ENCODE results near the gene PIAS1.
"Not testable (repeated sequence)": the region's sequence is repeated elsewhere in the genome, so short reads cannot be mapped to it uniquely, and the experiment has no call there.

The PIAS1 gene

GRCh38 chr15:68205558-68205944, 151.4 kb downstream of the PIAS1 start:
- DNase-seq: no peak

GRCh38 chr15:68205954-68206539, 151.9 kb downstream of the PIAS1 start:
- DNase-seq: no peak

GRCh38 chr15:68206711-68207151, 152.6 kb downstream of the PIAS1 start:
- DNase-seq: no peak

GRCh38 chr15:68207176-68207935, 153.2 kb downstream of the PIAS1 start:
- no peak for DNase-seq

GRCh38 chr15:68208136-68208535, 154.0 kb downstream of the PIAS1 start:
- DNase-seq: no peak

GRCh38 chr15:68208636-68209240, 154.6 kb downstream of the PIAS1 start:
- no peak for DNase-seq

GRCh38 chr15:68209272-68209671, 155.2 kb downstream of the PIAS1 start:
- DNase-seq: no peak

GRCh38 chr15:68209735-68210408, 155.8 kb downstream of the PIAS1 start:
- DNase-seq: no peak

GRCh38 chr15:68210409-68210756, 156.3 kb downstream of the PIAS1 start:
- DNase-seq: no peak

GRCh38 chr15:68210821-68211655, 156.9 kb downstream of the PIAS1 start:
- peak; percentile 21 for DNase-seq

- no peak for DNase-seq
Measured at GRCh38 chr15:68211656-68212320, 157.7 kb downstream of the PIAS1 start.

- not testable (repeated sequence) for DNase-seq
Measured at GRCh38 chr15:68213491-68213845, 159.4 kb downstream of the PIAS1 start.

- DNase-seq: no peak
Measured at GRCh38 chr15:68213991-68214837, 160.1 kb downstream of the PIAS1 start.

- no peak for DNase-seq
Measured at GRCh38 chr15:68214838-68215254, 160.7 kb downstream of the PIAS1 start.

GRCh38 chr15:68217341-68217740, 163.2 kb downstream of the PIAS1 start:
- no peak for DNase-seq

- no peak for DNase-seq
Measured at GRCh38 chr15:68218331-68218730, 164.2 kb downstream of the PIAS1 start.

GRCh38 chr15:68218847-68219798, 165.0 kb downstream of the PIAS1 start:
- no peak for DNase-seq

- no peak for DNase-seq
Measured at GRCh38 chr15:68220489-68220888, 166.4 kb downstream of the PIAS1 start.

GRCh38 chr15:68220967-68221366, 166.9 kb downstream of the PIAS1 start:
- DNase-seq: no peak
